HG02840 (cell line): ENCODE measurements around the gene ADGRL3.

Experiments
- ATAC-seq: cut with Tn5 transposase; IDR thresholded peaks from one replicate; pipeline ENCODE4 v1.9.1; 2021; ENCODE audit warnings: mild to moderate bottlenecking, moderate library complexity, moderate number of reproducible peaks; ENCODE audit not compliant: unreplicated experiment, low FRiP score

ADGRL3 gene

DNA sequence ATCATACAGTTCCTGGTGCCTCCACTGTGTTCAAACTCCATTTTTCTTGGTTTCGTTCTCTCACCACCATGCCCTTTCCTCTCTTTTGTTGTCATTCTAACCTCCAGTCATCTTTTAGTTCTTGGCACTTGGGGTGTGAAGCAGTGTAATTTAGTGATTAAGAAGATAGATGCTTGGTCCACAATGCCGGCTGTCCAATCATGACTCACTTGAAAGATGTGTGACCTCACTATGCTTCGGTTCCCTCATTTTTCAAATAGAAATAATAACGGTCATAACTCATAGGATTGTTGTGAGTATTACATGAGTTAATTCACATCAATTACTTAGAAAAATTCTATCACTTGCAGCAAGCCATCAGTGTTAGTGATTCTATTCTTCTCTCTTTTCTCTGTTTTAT lies 327.8 kb downstream of the ADGRL3 start:
- no peak for ATAC-seq

DNA sequence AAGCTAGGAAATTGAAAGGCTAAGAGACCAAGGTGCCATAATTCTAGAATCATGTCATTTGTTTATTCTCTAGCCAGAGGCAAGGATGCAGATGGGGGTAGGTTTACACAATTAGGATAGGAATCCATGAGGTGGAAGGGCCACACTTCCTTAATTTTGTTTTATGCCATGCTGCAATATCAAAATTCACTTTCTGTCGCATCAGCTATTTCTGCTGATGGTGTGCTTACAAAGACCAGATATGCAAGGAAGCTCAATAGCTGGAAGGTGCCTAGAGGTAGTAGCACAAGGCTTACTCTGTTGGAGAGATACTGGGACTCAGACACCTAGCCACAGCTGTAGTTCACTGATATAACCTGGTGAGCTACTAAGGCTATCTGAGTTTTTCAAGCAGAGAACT lies 328.5 kb downstream of the ADGRL3 start:
- no peak for ATAC-seq

DNA sequence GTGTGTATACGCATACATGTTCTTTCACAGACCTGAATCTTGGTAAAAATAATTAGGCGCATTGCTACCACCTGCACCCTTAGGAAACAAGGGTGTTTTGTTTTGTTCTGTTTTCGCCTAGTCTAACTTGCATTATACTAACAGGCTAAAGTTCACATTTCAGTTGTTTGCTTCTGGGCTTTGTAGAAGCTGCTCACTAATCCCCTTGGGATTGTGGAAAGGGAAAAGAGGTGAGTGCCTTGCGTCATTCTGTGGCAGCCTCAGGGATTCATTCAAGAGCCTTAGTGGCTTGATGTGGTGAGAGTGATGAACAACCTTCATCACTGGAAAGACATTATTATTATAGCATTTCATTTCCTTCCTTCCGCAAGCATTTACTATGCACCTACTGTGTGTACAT lies 331.1 kb downstream of the ADGRL3 start:
- ATAC-seq, result no peak

DNA sequence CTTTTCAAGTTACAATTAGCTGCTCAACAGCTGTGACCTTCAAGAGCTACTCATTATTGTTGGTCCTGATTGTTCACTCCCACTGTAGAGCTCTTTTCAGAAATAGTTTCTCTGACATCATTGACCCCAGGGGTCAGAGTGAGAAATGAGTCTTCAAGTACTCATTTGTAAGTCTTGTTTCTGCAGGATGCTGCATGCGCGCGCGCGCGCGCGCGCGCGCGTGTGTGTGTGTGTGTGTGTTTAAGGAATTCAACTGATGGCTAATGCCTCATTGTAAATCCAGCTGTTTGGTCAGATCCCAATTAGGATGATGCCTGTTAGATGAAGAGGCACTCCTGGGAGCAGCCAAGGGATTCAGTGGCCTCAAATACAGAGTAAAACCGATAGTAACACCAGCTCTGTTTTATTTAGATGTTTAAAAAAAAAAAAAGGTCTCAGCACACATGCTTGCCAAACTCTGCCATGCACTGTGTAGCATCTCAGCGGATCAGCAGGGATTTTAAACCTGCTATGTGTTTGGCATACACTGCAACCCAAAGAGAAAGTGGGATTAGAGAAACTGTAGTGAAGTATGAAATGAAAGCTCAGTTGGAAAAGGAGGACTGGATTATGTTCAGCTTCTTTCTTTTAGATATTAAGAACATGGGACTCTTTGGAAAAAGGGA lies 332.3 kb downstream of the ADGRL3 start:
- ATAC-seq, result no peak

DNA sequence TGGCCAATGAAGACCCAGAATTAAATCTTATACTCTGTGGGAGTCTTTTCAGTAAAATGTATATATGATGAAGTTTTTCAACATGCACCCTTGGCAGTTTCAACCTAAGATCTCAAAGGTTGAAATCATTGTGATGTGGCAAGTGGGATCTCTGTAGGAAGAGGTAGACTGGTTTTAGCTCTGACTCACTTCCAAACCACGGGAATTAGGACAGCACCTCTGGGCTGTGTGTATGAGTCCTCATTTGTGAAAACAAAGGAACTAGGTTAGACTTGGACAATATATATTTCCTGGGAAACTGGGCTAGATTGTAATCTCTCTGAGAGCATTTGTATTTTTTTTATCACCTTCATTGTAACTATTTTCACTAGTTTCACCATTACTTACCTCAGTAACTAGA lies 333.0 kb downstream of the ADGRL3 start:
- no peak for ATAC-seq

DNA sequence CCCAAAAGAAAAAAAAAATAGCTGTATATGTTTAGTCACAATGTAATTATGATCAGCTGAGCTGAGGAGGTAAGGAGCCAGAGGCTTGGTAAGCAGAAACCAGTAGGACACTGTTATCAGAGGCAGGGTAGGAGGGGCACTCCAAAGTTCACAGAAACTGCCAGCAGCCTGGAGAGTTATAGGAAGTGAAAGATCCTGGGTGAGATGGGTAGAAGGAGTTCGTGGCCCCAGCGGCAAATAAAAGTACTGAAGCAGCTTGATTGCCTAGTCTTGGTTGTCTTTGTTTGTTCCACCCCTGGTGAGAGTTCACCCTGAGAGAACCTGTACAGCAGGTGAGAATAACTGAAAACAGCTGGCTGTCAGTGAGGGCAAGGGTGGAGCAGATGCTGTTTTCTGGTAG lies 340.8 kb downstream of the ADGRL3 start:
- no peak for ATAC-seq

DNA sequence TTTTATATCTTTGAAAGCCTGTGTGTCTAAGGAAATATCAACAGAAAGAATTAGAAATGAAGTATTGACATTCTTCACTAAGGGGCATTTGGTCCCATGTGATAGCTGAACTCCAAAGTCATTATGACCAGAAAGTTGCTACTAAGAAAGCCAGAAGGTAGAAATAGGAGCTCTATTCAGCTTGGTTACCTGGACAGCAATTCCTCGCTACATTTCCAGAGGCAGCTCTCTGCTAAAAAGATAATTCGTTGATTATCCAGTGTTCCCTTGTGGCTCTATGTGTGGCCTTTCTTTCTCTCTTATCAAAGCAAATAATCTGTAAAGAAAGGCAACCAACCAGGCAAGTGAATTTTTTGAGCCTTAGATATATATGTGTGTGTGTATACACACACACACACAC lies 341.3 kb downstream of the ADGRL3 start:
- no peak for ATAC-seq

DNA sequence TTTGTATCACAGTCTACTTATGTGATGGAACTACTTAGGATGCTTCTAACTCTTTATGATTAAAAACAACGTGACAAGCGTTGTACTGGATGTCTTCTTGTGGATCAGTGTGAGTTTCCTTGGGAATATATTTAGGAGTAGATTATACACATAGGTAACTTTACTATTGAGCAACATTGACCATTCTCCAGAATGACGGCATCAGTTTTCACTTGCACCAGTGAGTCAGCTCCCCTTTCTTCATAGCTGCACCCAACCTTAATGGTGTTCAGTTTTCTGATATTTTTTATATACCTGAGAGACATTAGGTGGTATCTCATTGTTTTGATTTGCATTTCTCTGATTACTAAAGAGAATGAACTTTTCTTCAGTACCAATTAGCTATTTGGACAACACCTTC lies 343.9 kb downstream of the ADGRL3 start:
- ATAC-seq, result no peak

DNA sequence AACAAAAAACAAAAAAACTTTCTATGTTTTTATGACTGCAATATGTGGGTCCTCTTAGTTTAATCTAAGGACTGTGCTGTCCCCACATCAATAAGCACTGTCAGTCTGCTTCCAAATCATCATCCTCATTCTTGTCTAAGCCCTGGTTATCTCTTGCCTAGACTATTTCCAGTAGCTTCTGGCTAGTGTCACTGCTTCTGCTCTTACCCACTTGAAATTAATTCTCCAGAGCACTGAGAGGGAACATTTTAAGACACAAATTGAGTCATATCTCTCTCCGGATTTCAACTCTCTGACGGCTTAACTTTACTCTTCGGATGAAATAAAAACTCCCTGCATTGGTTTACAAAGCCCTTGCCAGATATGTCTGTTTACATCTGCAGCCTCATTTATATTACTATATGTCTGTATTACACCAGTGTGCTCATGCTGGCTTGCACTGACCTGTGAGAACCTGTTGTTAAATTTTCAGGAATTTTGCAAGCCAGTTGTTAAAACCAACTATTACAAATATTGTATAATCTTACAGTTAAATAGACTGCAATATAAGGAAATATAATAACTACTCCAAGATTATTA lies 345.9 kb downstream of the ADGRL3 start:
- ATAC-seq, result no peak

DNA sequence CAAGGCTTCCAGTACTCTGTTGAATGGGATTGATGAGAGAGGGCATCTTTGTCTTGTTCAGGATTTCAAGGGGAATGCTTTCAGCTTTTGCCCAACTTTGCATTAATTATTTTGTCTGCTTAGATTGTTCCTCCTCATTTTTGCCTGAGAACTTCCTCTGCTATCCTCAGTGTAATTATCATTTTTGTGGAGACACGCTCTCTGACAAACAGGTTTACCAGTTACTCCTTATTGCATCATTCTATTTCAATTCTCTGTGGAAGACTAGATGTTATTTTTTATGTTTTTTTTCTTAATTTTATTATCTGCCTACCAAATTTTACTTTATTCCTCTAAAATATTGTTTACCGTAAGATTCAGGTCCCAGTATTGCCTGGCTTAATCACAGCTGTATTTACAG lies 349.2 kb downstream of the ADGRL3 start:
- ATAC-seq, result no peak

DNA sequence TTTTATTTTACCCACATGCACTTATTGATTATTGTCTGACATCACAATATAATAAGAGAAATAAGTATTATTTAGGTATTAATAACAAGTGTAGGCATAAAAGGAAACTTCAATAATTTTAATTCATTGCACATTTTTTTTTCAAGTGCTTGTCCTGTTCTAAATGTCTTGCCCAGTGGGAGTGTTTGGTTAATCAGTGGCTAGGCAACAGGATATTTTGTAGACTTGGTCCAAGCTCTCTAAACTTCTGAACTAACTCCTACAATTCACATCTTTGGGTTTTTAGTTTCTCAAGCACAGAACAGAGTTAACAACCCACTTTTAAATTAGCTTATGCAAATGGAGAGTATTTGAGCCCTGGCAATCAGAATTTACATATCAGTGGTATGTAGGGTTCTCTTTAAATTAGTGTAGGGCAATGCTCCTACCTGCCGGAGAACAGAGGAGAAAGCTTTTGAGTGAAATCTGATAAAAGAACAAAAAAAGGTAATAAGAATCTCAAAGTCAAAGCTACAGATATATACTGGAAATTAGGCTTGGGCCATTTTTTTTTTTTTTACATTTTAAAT lies 353.5 kb downstream of the ADGRL3 start:
- ATAC-seq, result no peak

DNA sequence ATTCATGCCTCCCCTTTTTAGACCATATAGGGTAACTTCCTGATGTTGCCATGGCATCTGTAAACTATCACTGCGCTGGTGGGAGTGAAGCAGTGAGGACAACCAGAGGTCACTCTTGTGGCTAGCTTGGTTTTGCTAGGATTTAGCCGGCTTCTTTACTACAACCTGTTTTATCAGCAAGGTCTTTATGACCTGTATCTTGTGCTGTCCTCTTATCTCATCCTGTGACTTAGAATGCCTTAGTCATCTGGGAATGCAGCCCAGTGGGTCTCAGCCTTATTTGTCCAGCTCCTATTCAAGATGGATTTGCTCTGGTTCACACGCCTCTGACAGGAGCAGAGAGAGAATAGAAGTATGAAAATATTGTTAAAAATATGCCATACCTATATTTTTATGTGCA lies 355.7 kb downstream of the ADGRL3 start:
- ATAC-seq, result no peak

DNA sequence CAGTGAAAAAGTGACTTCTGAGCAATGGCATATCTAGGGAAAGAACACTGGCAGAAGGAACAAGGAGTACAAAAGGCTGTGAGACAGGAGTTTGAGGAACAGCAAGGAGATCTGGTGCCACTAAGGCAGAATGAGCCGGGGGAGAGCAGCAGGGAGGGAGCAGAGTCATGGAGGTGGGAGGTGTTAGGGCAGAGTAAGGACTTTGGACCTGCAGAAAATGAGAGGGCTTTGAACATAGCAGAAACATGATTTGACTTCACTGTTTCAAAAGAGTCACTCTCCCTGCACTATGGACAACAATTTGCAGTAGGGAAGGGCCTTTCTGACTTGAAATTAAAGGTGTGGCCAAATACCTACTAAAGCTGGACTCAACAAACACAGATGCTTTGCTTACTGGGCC lies 356.2 kb downstream of the ADGRL3 start:
- ATAC-seq, result no peak

DNA sequence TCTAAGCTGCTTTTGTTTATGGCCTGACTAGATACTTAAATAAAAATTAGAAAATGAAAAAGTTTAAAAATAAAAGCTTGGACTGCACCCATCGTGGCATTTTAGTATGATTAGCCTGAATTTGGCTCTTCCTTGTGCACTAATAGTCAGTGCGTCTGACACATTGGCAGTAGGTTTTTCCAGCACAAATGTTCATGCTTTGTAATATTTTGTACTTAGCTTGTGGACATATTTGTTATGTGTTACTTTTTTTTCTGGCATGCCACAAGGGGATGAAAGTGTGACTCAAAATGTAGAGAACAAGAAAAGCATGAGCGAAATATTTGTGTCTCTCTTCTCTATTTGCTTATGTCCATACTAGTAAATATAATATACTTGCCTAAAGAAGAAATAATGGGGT lies 359.3 kb downstream of the ADGRL3 start:
- no peak for ATAC-seq

DNA sequence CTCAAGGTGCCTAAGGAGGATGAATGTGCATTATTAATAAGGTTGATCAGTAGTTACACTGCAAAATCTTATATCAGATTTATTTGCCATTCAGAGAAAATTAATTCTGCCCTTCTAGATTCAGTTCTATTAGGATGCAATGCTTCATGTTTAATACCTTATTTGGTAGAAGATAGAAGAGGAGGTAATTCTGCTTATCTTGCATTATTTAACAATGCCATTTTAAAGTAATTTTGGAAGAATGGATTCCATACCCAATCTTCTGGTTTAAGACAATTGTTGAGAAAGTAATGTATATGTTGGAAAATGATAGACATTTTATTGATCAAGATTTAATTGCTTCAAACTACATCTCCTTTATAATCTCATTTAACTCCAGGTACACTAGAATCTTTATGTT lies 360.9 kb downstream of the ADGRL3 start:
- ATAC-seq, result no peak

DNA sequence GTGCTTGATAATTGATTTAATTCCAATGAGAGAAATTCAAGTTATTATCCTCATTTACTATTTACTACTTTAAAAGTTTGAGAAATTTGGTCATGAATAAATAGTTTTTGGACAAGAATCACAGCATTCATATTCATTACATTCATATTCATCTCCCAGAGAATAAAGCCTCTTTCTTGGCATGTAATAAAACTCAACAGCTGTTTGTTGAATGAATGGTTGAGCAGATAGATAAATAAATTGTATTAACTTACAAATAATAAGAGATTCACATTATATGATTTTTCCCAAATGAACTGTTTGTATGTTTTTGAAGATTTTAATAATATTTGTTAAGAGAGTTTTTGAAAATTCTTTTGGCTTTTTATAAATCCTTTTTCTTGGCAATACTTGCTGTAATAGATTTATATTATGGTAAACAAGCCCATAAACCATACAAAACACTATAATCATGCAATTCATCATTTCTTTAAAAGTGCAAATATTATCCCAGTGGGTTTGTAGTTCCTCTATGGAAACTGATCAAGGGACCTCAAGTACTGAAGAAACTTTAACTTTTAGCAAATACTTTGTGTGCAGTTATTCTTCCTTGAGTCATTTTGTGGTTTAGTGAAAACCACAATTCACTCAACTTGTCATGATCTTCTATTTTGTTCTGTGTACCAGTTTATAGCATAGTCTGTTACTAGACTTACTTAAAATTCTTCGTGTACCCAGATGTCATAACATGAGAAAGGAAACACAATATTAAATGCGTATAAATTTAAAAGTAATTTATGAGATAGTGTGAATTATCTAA lies 371.8 kb downstream of the ADGRL3 start:
- no peak for ATAC-seq

DNA sequence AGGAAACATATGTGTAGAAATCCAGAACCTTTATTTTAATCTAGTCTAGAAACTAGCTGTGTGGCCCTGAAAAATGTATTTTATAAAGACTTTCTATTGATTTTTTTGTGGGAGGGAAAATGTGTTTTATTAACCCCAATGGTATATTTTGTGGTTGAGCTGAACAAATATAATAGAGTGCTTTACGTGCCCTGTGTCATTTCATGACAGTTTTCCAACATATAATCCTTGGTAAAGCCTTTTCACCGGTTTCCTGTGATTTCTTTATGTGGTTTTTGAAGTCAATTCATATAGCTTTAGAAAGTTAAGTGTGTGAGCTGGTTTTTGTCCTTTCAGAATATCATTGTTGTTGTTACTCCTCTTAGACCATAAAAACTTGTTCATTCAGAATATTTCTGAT lies 375.7 kb downstream of the ADGRL3 start:
- no peak for ATAC-seq

DNA sequence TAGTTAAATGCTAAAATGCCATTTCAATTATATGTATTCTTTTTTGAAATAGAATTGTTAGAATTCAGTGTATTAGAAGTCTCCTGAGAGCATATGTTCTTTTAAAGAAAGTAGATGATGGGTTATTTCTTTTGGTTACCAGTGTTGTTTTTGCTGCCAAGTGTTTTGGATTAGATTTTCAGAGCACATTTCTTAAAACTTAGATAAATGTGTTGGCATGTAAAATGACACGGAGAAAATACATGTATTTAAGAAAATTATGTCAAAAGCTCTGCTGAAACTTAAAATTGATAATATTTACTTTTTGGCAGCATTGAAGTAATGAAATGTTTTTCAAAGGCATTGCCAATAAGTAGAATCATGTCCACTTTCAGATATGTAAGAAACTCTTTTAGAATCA lies 379.7 kb downstream of the ADGRL3 start:
- no peak for ATAC-seq

DNA sequence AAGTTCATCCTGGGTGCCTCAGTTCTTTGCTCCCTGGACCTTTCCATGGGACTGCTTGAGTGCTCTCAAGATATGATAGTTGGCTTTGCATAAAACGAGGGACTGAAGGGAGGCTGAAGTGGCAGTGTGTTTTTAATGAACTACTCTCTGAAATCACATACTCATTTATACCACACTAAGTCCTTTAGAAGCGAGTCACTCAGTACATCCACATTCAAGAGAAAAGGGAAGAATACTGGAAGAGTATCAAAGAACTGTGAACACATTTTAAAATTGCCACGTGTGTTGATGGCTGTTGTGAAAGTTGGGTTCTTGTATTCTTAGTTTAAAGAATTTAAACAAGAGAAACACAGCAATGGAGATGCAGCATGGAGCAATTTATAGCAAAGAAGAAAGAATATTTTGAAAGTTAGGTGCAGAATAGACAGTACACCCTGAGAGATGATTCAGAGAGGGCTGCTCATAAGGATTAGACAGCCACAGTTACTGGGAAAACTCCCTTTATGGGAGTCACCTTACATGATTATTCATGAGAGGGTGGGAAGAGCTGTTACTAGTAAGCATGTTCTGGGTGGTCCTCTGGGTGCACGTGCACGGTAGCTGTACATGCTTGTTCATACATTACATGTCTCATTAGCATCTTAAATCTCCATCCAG lies 380.7 kb downstream of the ADGRL3 start:
- ATAC-seq, result no peak

DNA sequence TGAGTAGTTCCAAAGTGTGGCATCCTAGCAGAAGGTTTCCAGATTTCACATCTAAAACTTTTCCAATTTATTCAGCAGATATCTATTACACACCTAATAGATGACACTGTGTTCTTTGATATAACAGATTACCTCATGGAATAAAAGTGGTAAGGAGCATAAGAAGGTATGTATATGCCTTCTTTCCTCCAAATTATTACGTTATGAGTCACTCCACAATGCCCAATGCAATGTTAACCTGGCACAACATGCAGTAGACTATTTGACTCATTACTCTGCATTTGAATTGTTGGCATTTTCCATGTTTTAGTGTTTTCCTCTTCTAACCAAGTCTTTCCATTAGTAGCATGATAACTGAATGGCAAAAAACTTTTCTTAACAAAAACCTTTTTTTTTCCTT lies 383.6 kb downstream of the ADGRL3 start:
- no peak for ATAC-seq
